Adrenal gland (tissue), 12 donors: Measurements from ENCODE around the gene COL8A1. TPM values are rescaled to one million over a fixed set of nuclear protein-coding genes. Genes with fewer than 3 reads are reported as not detected.

ENCODE experiments used
- DNase-seq, 7 donors: peaks; one replicate each; pipeline ENCODE4 v3.0.0-alpha.2; 2019 to 2020
- H3K27ac ChIP-seq, 5 donors: fragments of 200-600 bp; sonication (generic) in 4 of 5; 1 replicate in 3 of 5; 2 replicates in 2 of 5; pipeline versions ENCODE4 v1.5.1 to v1.8.0; 2016 to 2020; ENCODE audit warnings: mild to moderate bottlenecking in 1 of 5
- H3K27me3 ChIP-seq: fragments of 200-600 bp; 2 replicates; pipeline ENCODE4 v1.8.0; 2021
- H3K36me3 ChIP-seq, 2 donors: fragments of 200-600 bp; replicated peaks in 1 of 2; 1 replicate in 1 of 2; 2 replicates in 1 of 2; pipeline versions ENCODE4 v1.5.1 to v1.8.0; 2018 to 2022
- H3K4me1 ChIP-seq, 2 donors: fragments of 200-600 bp; replicated peaks in 1 of 2; 1 replicate in 1 of 2; 2 replicates in 1 of 2; pipeline versions ENCODE4 v1.5.1 to v1.8.0; 2018 to 2021
- H3K4me3 ChIP-seq, 4 donors: fragments of 200-600 bp; sonication (generic) in 3 of 4; one replicate each; pipeline ENCODE4 v1.5.1; 2016 to 2018
- H3K9me3 ChIP-seq, 3 donors: fragments of 200-600 bp; sonication (generic) in 1 of 3; replicated peaks in 1 of 3; 1 replicate in 2 of 3; 2 replicates in 1 of 3; pipeline versions ENCODE4 v1.5.1 to v1.8.0; 2016 to 2021
- POLR2A ChIP-seq, 2 donors: fragments of 450-650 bp; IDR thresholded peaks; one replicate each; pipeline ENCODE4 v1.6.1; 2017; ENCODE audit warnings: antibody characterized with exemption in 2 of 2, mild to moderate bottlenecking in 2 of 2, moderate library complexity in 1 of 2
- WGBS, 4 donors: extraction: QIAGEN DNeasy Blood & Tissue Kit in 2 of 4; methylation state at CpG; one replicate each; pipeline versions ENCODE4 v1.1.5 to v1.1.7; 2013 to 2017; 5-methylcytosine and 5-hydroxymethylcytosine counted together
- intact Hi-C, 2 donors: fragments of 100-400 bp; cut with DNase I; formaldehyde crosslinking; loops; one replicate each; pipeline versions ENCODE4 v1.14.1 to v1.15.0; 2022 to 2023
- polyA plus RNA-seq, 3 donors: library from polyadenylated mRNA; stranded (reverse); fragments of 200-250 nt in 2 of 3; fragments of 350-450 nt in 1 of 3; fragmentation: Illumina TruSeq in 1 of 3; extraction: RNeasy Lipid Tissue Mini Kit (QIAGEN cat#74804) in 1 of 3; gene quantifications; one replicate each; pipeline ENCODE4 v1.2.3, GENCODE V29; 2013 to 2014
- total RNA-seq, 9 donors: library from RNA; depleted of rRNA in 4 of 9; stranded (reverse); fragments of >200 nt in 4 of 9; fragments of 120-200 nt in 1 of 9; fragmentation: NEBNext Ultra II Directional in 1 of 9; extraction: Animal tissue kit (Norgen Biotek cat#: 25700) in 1 of 9; gene quantifications; one replicate each; pipeline versions ENCODE4 v1.1.0 to v1.2.4, GENCODE V29; 2013 to 2023
- TF ChIP-seq, protein P1 (sequence below), 6 experiments: fragments of 450-650 bp in 4 of 6; fragments of 200-600 bp in 2 of 6; sonication (generic) in 1 of 6; IDR thresholded peaks; 1 replicate in 5 of 6; 2 replicates in 1 of 6; pipeline versions ENCODE4 v1.5.1 to v1.8.0; 2016 to 2021; ENCODE audit warnings: antibody characterized with exemption in 6 of 6, mild to moderate bottlenecking in 2 of 6, moderate library complexity in 1 of 6
- donor health status: healthy with polysubstance abuse.
- donor health status: Bipolar disorder and iron deficiency.
- donor health status: DM: yes; HTN: yes; CAD: no.
- donor health status: DM: no; HTN: no; CAD: no.
- donor health status: DM: no; HTN: no; CAD: no.
- donor health status: DM: yes; HTN: yes; CAD: no.

Gene COL8A1
- total and polyA plus RNA-seq, 12 donors: 0.94 to 59.2 (median 15.9) TPM

DNA sequence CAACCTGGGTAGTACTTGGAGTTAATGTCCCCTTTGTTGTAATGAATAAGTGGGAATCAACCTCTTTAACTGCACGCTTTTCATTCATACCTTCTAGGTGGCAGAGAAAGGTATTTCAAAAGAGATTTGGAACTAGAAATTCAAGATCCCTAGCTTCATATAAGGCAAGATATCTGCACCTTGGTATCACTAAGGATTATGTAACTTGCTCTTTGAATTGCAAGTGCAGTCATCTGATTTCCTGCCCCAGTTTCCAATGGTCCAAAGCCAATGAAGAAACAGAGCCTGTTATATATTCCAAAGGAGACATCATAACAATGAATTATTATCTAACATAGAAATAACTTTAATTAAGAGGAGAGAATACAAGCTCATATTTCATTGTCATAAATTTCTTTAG lies 124.5 kb downstream of the COL8A1 start:
- 87 to 100% (median 95%) methylated on average over 1 of the region's 1 CpG for WGBS, 4 donors
- Histone ChIP-seq H3K4me1 (no peaks in the 10 kb centered on the region), H3K4me3 (no peak overlapping the region), H3K36me3 (no peaks in the 10 kb centered on the region), H3K9me3 (no peaks in the 10 kb centered on the region), H3K27ac (no peak overlapping the region), H3K27me3 (no peaks in the 10 kb centered on the region)
- no peak for DNase-seq
- TF ChIP-seq, protein P1, sequence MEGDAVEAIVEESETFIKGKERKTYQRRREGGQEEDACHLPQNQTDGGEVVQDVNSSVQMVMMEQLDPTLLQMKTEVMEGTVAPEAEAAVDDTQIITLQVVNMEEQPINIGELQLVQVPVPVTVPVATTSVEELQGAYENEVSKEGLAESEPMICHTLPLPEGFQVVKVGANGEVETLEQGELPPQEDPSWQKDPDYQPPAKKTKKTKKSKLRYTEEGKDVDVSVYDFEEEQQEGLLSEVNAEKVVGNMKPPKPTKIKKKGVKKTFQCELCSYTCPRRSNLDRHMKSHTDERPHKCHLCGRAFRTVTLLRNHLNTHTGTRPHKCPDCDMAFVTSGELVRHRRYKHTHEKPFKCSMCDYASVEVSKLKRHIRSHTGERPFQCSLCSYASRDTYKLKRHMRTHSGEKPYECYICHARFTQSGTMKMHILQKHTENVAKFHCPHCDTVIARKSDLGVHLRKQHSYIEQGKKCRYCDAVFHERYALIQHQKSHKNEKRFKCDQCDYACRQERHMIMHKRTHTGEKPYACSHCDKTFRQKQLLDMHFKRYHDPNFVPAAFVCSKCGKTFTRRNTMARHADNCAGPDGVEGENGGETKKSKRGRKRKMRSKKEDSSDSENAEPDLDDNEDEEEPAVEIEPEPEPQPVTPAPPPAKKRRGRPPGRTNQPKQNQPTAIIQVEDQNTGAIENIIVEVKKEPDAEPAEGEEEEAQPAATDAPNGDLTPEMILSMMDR (IDR thresholded peaks at IDR 0.05): no peak
- TF ChIP-seq POLR2A (IDR thresholded peaks at IDR 0.05): no peak
- intact Hi-C loops: no loop called here

DNA sequence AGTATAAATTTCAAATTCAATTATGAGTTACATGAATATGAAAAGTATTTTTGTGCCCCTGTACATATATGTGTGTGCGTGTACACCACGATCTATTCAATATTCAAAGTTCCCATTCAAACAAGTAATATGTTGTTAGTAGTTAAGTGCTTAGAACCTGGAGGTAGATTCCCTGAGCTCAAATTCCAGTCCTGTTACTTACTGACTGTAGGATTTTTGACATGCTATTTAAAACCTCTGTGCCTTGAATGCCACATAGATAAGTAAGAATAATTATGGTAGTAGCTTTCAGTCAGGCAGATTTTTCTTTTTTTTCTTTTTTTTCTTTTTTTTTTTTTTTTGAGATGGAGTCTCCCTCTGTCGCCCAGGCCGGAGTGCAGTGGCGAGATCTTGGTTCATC lies 126.0 kb downstream of the COL8A1 start:
- 92 to 97% (median 94%) methylated on average over 5 of the region's 5 CpGs for WGBS, 4 donors
- H3K27me3 ChIP-seq: no peaks in the 10 kb centered on the region
- H3K9me3 ChIP-seq: no peaks in the 10 kb centered on the region
- H3K4me3 ChIP-seq: no peak overlapping the region
- no peak overlapping the region for H3K27ac ChIP-seq
- no peak for TF ChIP-seq POLR2A (IDR thresholded peaks at IDR 0.05)
- TF ChIP-seq, protein P1 (IDR thresholded peaks at IDR 0.05): no peak
- H3K4me1 ChIP-seq: no peaks in the 10 kb centered on the region
- H3K36me3 ChIP-seq: no peaks in the 10 kb centered on the region
- DNase-seq: no peak
- intact Hi-C loops: no loop called here

DNA sequence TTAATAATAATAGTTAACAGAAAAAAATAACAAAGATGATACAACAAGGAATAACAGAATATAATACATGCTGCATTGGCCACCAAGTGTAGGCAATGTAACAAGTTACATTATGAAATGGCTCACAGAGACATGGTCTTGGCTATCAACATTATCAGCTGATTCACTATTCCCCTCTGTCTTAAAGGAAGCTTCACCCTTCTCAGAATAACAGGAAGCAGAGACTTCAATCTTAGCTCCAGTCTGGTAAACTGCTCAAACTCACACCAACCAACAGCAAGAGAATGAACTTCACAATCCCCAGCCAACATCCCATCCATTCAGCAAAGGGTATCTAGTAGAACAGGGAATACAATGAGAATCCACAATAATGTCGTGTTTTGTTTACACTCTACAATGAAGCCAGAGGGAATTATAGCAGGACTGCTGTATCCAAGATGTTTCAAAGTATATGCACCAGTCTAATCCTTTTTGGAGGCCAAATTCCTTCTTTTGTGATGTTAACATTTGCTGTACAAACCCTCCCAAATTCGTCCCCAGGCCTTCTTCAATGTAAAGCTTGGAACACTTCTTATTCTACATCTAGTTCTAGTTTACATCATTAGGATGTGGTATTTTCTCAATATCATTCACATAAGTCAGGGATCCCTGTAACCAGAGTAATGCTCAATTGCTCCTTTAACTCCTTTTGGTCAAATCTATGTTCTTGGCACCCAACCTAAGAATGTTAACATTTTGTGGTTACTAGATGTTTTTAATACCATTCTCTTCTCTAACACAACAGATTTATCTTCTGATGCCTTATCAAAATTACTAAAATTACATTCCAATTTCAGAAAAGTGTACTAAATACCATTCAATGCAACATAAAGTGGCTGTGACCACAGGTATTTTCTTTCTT lies 126.9 kb downstream of the COL8A1 start:
- WGBS, 4 donors: 63 to 67% (median 65%) methylated on average over 2 of the region's 2 CpGs
- TF ChIP-seq POLR2A (IDR thresholded peaks at IDR 0.05): no peak
- TF ChIP-seq, protein P1 (IDR thresholded peaks at IDR 0.05): no peak
- Histone ChIP-seq H3K27ac (no peak overlapping the region), H3K36me3 (no peaks in the 10 kb centered on the region), H3K27me3 (no peaks in the 10 kb centered on the region), H3K4me3 (no peak overlapping the region), H3K9me3 (no peaks in the 10 kb centered on the region), H3K4me1 (no peaks in the 10 kb centered on the region)
- intact Hi-C loops: no loop called here
- DNase-seq: no peak

DNA sequence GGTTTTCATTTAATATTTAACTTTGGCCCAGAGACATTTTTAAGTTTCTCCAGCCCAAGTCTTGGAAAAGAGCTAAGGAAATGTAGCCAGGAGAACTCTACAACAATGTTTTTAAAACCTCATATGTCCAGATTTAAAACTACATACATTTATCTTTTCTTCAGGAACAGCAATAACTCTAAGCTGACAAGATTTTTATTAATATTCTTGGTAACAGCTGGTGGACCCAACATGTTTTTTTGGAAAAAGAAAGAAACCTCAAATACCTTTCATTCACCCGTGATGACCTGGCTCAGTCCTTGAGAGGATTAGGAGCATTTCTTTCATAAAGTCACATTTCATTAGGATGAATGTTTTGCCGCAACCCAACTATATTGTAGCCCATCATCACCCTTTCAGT lies 128.9 kb downstream of the COL8A1 start:
- no peaks in the 10 kb centered on the region for H3K4me1 ChIP-seq
- no peak overlapping the region for H3K27ac ChIP-seq
- H3K27me3 ChIP-seq: no peaks in the 10 kb centered on the region
- no peak overlapping the region for H3K4me3 ChIP-seq
- WGBS, 4 donors: 75 to 86% (median 76%) methylated on average over 2 of the region's 2 CpGs
- TF ChIP-seq, protein P1 (IDR thresholded peaks at IDR 0.05): no peak
- H3K36me3 ChIP-seq: no peaks in the 10 kb centered on the region
- H3K9me3 ChIP-seq: no peaks in the 10 kb centered on the region
- DNase-seq: no peak
- intact Hi-C loops: no loop called here
